Measurements from ENCODE around the gene SH3TC2. TPM values are rescaled to one million over a fixed set of nuclear protein-coding genes. Genes with fewer than 3 reads are reported as not detected.

The SH3TC2 gene
- total RNA-seq = not detected

DNA sequence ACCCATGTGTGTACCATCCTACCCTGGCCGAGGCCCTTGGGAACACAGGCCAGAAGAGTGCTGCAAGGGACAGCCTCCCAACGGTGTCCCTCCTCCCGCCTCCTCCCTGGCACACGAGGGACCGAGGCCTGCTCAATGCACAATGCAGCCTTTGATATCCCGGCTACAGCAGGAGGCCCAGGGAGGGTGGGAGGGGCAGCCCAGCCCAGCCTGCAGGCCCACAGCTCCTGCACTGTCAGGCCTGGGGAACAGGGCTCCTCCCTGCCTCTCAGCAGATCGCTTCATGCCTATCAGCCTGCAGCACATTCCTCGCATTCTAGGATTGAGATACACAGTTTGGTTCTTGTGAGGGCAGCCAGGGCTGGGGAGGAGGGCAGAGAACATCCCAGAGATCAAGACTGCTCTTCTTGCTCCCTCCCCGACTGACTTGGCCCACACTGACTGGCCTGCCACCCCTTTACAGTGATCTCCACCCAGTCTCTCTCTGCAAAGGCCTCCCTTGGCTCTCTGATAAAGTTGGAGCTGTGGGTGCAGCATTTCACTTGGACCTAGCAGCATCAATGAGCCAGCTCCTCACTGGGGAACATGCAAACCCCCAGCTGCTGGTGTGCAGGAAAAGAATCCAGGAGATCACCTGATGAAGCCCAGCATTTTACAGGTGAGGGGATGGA is at the start of gene SH3TC2:
TSS of gene SH3TC2 (minus strand) at position 46 of the 671 bp plus-strand sequence. CDS start at position 6, 40 bp downstream.

Small RNA genes within 50 kb of the gene (microRNA-seq; reads per million reads assigned to microRNA genes)
- not detected for gene MIR584 (ENCODE audit: borderline microRNAs expressed, borderline replicate concordance)

Other genes starting within 250 kb of the SH3TC2 start
- under 1 TPM; 0.83 to 0.87 TPM for gene ADRB2, start 236.5 kb downstream of the SH3TC2 start, total RNA-seq
- not detected for gene ABLIM3, start 78.4 kb upstream of the SH3TC2 start, total RNA-seq
- gene AFAP1L1, start 208.8 kb upstream of the SH3TC2 start, total RNA-seq = under 1 TPM in 1 of 2 experiments, not detected in 1; 0.05 TPM